Adrenal gland (tissue), 12 donors: ENCODE results near the gene FYN. TPM values are rescaled to one million over a fixed set of nuclear protein-coding genes. Genes with fewer than 3 reads are reported as not detected.

ENCODE experiments used
- DNase-seq, 7 donors: peaks; one replicate each; pipeline ENCODE4 v3.0.0-alpha.2; 2019 to 2020
- H3K27ac ChIP-seq, 5 donors: fragments of 200-600 bp; sonication (generic) in 4 of 5; 1 replicate in 3 of 5; 2 replicates in 2 of 5; pipeline versions ENCODE4 v1.5.1 to v1.8.0; 2016 to 2020; ENCODE audit warnings: mild to moderate bottlenecking in 1 of 5
- H3K27me3 ChIP-seq: fragments of 200-600 bp; 2 replicates; pipeline ENCODE4 v1.8.0; 2021
- H3K36me3 ChIP-seq, 2 donors: fragments of 200-600 bp; replicated peaks in 1 of 2; 1 replicate in 1 of 2; 2 replicates in 1 of 2; pipeline versions ENCODE4 v1.5.1 to v1.8.0; 2018 to 2022
- H3K4me1 ChIP-seq, 2 donors: fragments of 200-600 bp; replicated peaks in 1 of 2; 1 replicate in 1 of 2; 2 replicates in 1 of 2; pipeline versions ENCODE4 v1.5.1 to v1.8.0; 2018 to 2021
- H3K4me3 ChIP-seq, 4 donors: fragments of 200-600 bp; sonication (generic) in 3 of 4; one replicate each; pipeline ENCODE4 v1.5.1; 2016 to 2018
- H3K9me3 ChIP-seq, 3 donors: fragments of 200-600 bp; sonication (generic) in 1 of 3; replicated peaks in 1 of 3; 1 replicate in 2 of 3; 2 replicates in 1 of 3; pipeline versions ENCODE4 v1.5.1 to v1.8.0; 2016 to 2021
- CTCF ChIP-seq, 6 experiments: fragments of 450-650 bp in 4 of 6; fragments of 200-600 bp in 2 of 6; sonication (generic) in 1 of 6; IDR thresholded peaks; 1 replicate in 5 of 6; 2 replicates in 1 of 6; pipeline versions ENCODE4 v1.5.1 to v1.8.0; 2016 to 2021; ENCODE audit warnings: antibody characterized with exemption in 6 of 6, mild to moderate bottlenecking in 2 of 6, moderate library complexity in 1 of 6
- POLR2A ChIP-seq, 2 donors: fragments of 450-650 bp; IDR thresholded peaks; one replicate each; pipeline ENCODE4 v1.6.1; 2017; ENCODE audit warnings: antibody characterized with exemption in 2 of 2, mild to moderate bottlenecking in 2 of 2, moderate library complexity in 1 of 2
- WGBS, 4 donors: extraction: QIAGEN DNeasy Blood & Tissue Kit in 2 of 4; methylation state at CpG; one replicate each; pipeline versions ENCODE4 v1.1.5 to v1.1.7; 2013 to 2017; 5-methylcytosine and 5-hydroxymethylcytosine counted together
- intact Hi-C, 2 donors: fragments of 100-400 bp; cut with DNase I; formaldehyde crosslinking; loops; one replicate each; pipeline versions ENCODE4 v1.14.1 to v1.15.0; 2022 to 2023
- polyA plus RNA-seq, 3 donors: library from polyadenylated mRNA; stranded (reverse); fragments of 200-250 nt in 2 of 3; fragments of 350-450 nt in 1 of 3; fragmentation: Illumina TruSeq in 1 of 3; extraction: RNeasy Lipid Tissue Mini Kit (QIAGEN cat#74804) in 1 of 3; gene quantifications; one replicate each; pipeline ENCODE4 v1.2.3, GENCODE V29; 2013 to 2014
- total RNA-seq, 9 donors: library from RNA; depleted of rRNA in 4 of 9; stranded (reverse); fragments of >200 nt in 4 of 9; fragments of 120-200 nt in 1 of 9; fragmentation: NEBNext Ultra II Directional in 1 of 9; extraction: Animal tissue kit (Norgen Biotek cat#: 25700) in 1 of 9; gene quantifications; one replicate each; pipeline versions ENCODE4 v1.1.0 to v1.2.4, GENCODE V29; 2013 to 2023
- donor health status: healthy with polysubstance abuse.
- donor health status: Bipolar disorder and iron deficiency.
- donor health status: DM: yes; HTN: yes; CAD: no.
- donor health status: DM: no; HTN: no; CAD: no.
- donor health status: DM: no; HTN: no; CAD: no.
- donor health status: DM: yes; HTN: yes; CAD: no.

The FYN gene
- total and polyA plus RNA-seq, 12 donors: 10.7 to 36.5 (median 19.8) TPM

DNA sequence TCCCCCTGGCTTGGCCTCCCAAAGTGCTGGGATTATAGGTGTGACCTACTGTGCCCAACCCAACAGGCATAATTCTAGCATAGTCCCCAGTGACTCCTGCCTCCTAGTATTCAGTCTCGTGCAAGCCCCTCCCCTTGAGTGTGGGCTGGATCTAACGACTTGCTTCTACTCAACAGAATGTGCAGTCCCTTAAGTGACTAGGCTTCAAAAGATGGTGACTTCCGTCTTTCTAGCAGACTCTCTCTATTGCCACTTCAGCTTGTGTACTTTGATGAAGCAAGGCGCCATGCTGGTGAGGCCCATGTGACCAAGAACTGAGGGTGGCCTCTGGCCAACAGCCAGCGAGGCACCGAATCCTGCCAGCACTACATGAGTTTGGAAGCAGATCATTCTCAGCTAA, 157.9 kb downstream of the FYN start:
- Histone ChIP-seq H3K27me3 (no peaks in the 10 kb centered on the region), H3K4me1 (peaks cover 0 to 4% of the 10 kb centered on the region in 2 donors), H3K27ac (no peak overlapping the region), H3K9me3 (no peaks in the 10 kb centered on the region), H3K4me3 (no peak overlapping the region), H3K36me3 (no peaks in the 10 kb centered on the region)
- intact Hi-C loops: loop anchor here in 1 of 2 donors (10.0 kb wide), 1 partner anchor 159 kb away; the partner anchor contains the start of gene FYN
- TF ChIP-seq POLR2A (IDR thresholded peaks at IDR 0.05): no peak
- no peak for TF ChIP-seq CTCF (IDR thresholded peaks at IDR 0.05)
- DNase-seq: no peak
- WGBS, 4 donors: 79 to 89% (median 84%) methylated on average over 3 to 6 of the region's 6 CpGs

GRCh38 chr6:111714416-111715270, 158.6 kb downstream of the FYN start:
- DNase-seq: no peak
- WGBS, 4 donors: 76 to 86% (median 78%) methylated on average over 10 of the region's 10 CpGs
- Histone ChIP-seq H3K27me3 (no peaks in the 10 kb centered on the region), H3K4me1 (peaks cover 3 to 8% of the 10 kb centered on the region in 2 donors), H3K27ac (no peak overlapping the region), H3K36me3 (no peaks in the 10 kb centered on the region), H3K4me3 (no peak overlapping the region), H3K9me3 (no peaks in the 10 kb centered on the region)
- intact Hi-C loops: loop anchor here (5.0 to 10.0 kb wide), 2 partner anchors 160 to 283 kb away; partner anchors contain the start of gene FYN (in 1 of the 2)
- no peak for TF ChIP-seq POLR2A (IDR thresholded peaks at IDR 0.05)
- no peak for TF ChIP-seq CTCF (IDR thresholded peaks at IDR 0.05)

GRCh38 chr6:111713811-111714210, 159.4 kb downstream of the FYN start:
- 82 to 87% (median 84%) methylated on average over 4 of the region's 4 CpGs for WGBS, 4 donors
- H3K9me3 ChIP-seq: no peaks in the 10 kb centered on the region
- peaks cover 3 to 8% of the 10 kb centered on the region in 2 donors for H3K4me1 ChIP-seq
- intact Hi-C loops: loop anchor here (5.0 to 10.0 kb wide), 2 partner anchors 161 to 283 kb away; partner anchors contain the start of gene FYN (in 1 of the 2)
- no peaks in the 10 kb centered on the region for H3K27me3 ChIP-seq
- H3K36me3 ChIP-seq: no peaks in the 10 kb centered on the region
- no peak for DNase-seq
- no peak overlapping the region for H3K4me3 ChIP-seq
- no peak overlapping the region for H3K27ac ChIP-seq
- TF ChIP-seq CTCF (IDR thresholded peaks at IDR 0.05) (no peak), POLR2A (IDR thresholded peaks at IDR 0.05) (no peak)

- TF ChIP-seq CTCF (IDR thresholded peaks at IDR 0.05) (no peak), POLR2A (IDR thresholded peaks at IDR 0.05) (no peak)
- Histone ChIP-seq H3K36me3 (no peaks in the 10 kb centered on the region), H3K4me1 (peaks cover 3 to 8% of the 10 kb centered on the region in 2 donors), H3K4me3 (no peak overlapping the region), H3K27ac (no peak overlapping the region), H3K9me3 (no peaks in the 10 kb centered on the region), H3K27me3 (no peaks in the 10 kb centered on the region)
- WGBS, 4 donors: 93 to 100% (median 96%) methylated on average over 2 of the region's 2 CpGs
- intact Hi-C loops: loop anchor here (5.0 to 10.0 kb wide), 2 partner anchors 162 to 284 kb away; partner anchors contain the start of gene FYN (in 1 of the 2)
- no peak for DNase-seq
These were observed 160.0 kb downstream of the FYN start for GRCh38 chr6:111713236-111713635.
